Erythroblast (primary cell): ENCODE results near the gene SLC49A4.

Source experiments
- GATA1 ChIP-seq: IDR thresholded peaks from 2 replicates; pipeline ENCODE4 v1.6.1; 2011; ENCODE audit warnings: low read depth, mild to moderate bottlenecking, control low read depth, low read length, moderate library complexity
- POLR2A ChIP-seq: IDR thresholded peaks from 2 replicates; pipeline ENCODE4 v1.6.1; 2011; ENCODE audit warnings: mild to moderate bottlenecking, low read length

DNA sequence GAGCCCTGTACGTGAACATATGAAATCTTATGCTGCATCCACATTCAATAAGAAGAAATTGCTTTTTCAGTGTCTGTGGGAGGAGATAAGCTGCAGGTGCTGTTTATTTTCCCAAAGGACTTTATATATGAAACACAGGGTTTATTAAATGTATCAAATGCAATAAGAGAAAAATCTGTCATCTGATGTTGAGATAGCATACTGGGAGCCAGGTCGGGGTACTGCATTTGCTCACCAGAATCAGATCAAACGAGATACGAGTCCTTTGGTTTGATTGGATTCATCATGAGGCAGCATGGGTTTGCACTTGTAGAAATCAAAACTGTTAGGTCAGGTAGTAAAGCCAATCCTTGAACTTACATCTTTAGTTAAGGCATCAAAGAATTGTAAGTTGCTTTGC is 91.4 kb downstream of the SLC49A4 start:
- TF ChIP-seq POLR2A (no peak), GATA1 (no peak)
